Nephron (organoid): Measurements from ENCODE around the gene SASS6.

Experiments
- H3K27ac Mint-ChIP-seq, 3 experiments: 2 replicates each; pipeline ENCODE4 v1.8.0; 2020; ENCODE audit warnings: mixed read lengths in 3 of 3, mild to moderate bottlenecking in 2 of 3, moderate library complexity in 1 of 3
- H3K27me3 Mint-ChIP-seq: 2 replicates; pipeline ENCODE4 v1.8.0; 2021; ENCODE audit warnings: low read depth, mild to moderate bottlenecking, moderate library complexity, mixed read lengths
- H3K36me3 Mint-ChIP-seq: 2 replicates; pipeline ENCODE4 v1.8.0; 2020; ENCODE audit warnings: low read depth, mixed read lengths
- H3K4me1 Mint-ChIP-seq: 2 replicates; pipeline ENCODE4 v1.8.0; 2020; ENCODE audit warnings: mixed read lengths
- H3K4me3 Mint-ChIP-seq, 3 experiments: 2 replicates each; pipeline ENCODE4 v1.8.0; 2020; ENCODE audit warnings: mild to moderate bottlenecking in 3 of 3, mixed read lengths in 3 of 3, moderate library complexity in 2 of 3
- H3K9me3 Mint-ChIP-seq: 2 replicates; pipeline ENCODE4 v1.8.0; 2020; ENCODE audit warnings: mixed read lengths
- CTCF ChIP-seq, 3 experiments: fragments of 200-600 bp; sonication (generic); IDR thresholded peaks; one replicate each; pipeline ENCODE4 v1.5.0; 2021; ENCODE audit warnings: antibody characterized with exemption in 3 of 3; ENCODE audit not compliant: unreplicated experiment in 3 of 3

SASS6 gene

GRCh38 chr1:100077531-100077930 is 55.2 kb downstream of the SASS6 start:
- H3K9me3 Mint-ChIP-seq, result no peaks in the 10 kb centered on the region
- H3K27me3 Mint-ChIP-seq, result no peaks in the 10 kb centered on the region
- H3K4me1 Mint-ChIP-seq, result no peaks in the 10 kb centered on the region

GRCh38 chr1:100076744-100077143 is 56.0 kb downstream of the SASS6 start:
- Mint-ChIP-seq H3K27me3 (no peaks in the 10 kb centered on the region), H3K4me1 (no peaks in the 10 kb centered on the region), H3K9me3 (no peaks in the 10 kb centered on the region), H3K36me3 (peaks cover 56% of the 10 kb centered on the region), H3K4me3 (no peak overlapping the region), H3K27ac (no peak overlapping the region)
- TF ChIP-seq CTCF (IDR thresholded peaks at IDR 0.05; ENCODE audit: unreplicated experiment in 3 of 3), result no peak

More at GRCh38 chr1:100077531-100077930, 55.2 kb downstream of the SASS6 start:
- Mint-ChIP-seq H3K27ac (no peak overlapping the region), H3K36me3 (peaks cover 54% of the 10 kb centered on the region), H3K4me3 (no peak overlapping the region)
- no peak for TF ChIP-seq CTCF (IDR thresholded peaks at IDR 0.05; ENCODE audit: unreplicated experiment in 3 of 3)

- no peaks in the 10 kb centered on the region for H3K9me3 Mint-ChIP-seq
- no peaks in the 10 kb centered on the region for H3K27me3 Mint-ChIP-seq
- H3K27ac Mint-ChIP-seq, result no peak overlapping the region
- peaks cover 58% of the 10 kb centered on the region for H3K36me3 Mint-ChIP-seq
- no peak for TF ChIP-seq CTCF (IDR thresholded peaks at IDR 0.05; ENCODE audit: unreplicated experiment in 3 of 3)
- no peak overlapping the region for H3K4me3 Mint-ChIP-seq
- no peaks in the 10 kb centered on the region for H3K4me1 Mint-ChIP-seq
Observed at GRCh38 chr1:100076319-100076718, 56.4 kb downstream of the SASS6 start.

GRCh38 chr1:100075773-100076172 is 57.0 kb downstream of the SASS6 start:
- H3K4me1 Mint-ChIP-seq, result no peaks in the 10 kb centered on the region
- H3K27me3 Mint-ChIP-seq, result no peaks in the 10 kb centered on the region
- peaks cover 61% of the 10 kb centered on the region for H3K36me3 Mint-ChIP-seq
- H3K9me3 Mint-ChIP-seq, result no peaks in the 10 kb centered on the region
- no peak overlapping the region for H3K4me3 Mint-ChIP-seq
- TF ChIP-seq CTCF (IDR thresholded peaks at IDR 0.05; ENCODE audit: unreplicated experiment in 3 of 3), result no peak
- H3K27ac Mint-ChIP-seq, result no peak overlapping the region

GRCh38 chr1:100074604-100075395 is 57.9 kb downstream of the SASS6 start:
- no peak for TF ChIP-seq CTCF (IDR thresholded peaks at IDR 0.05; ENCODE audit: unreplicated experiment in 3 of 3)
- H3K9me3 Mint-ChIP-seq, result no peaks in the 10 kb centered on the region
- no peaks in the 10 kb centered on the region for H3K4me1 Mint-ChIP-seq

GRCh38 chr1:100073531-100073930 is 59.2 kb downstream of the SASS6 start:
- H3K4me1 Mint-ChIP-seq, result no peaks in the 10 kb centered on the region
- TF ChIP-seq CTCF (IDR thresholded peaks at IDR 0.05; ENCODE audit: unreplicated experiment in 3 of 3), result no peak
- H3K27ac Mint-ChIP-seq, result no peak overlapping the region
- peaks cover 65% of the 10 kb centered on the region for H3K36me3 Mint-ChIP-seq
- no peaks in the 10 kb centered on the region for H3K27me3 Mint-ChIP-seq
- H3K9me3 Mint-ChIP-seq, result no peaks in the 10 kb centered on the region
- no peak overlapping the region for H3K4me3 Mint-ChIP-seq

More at GRCh38 chr1:100074604-100075395, 57.9 kb downstream of the SASS6 start:
- Mint-ChIP-seq H3K36me3 (peaks cover 66% of the 10 kb centered on the region), H3K27ac (no peak overlapping the region), H3K4me3 (no peak overlapping the region), H3K27me3 (no peaks in the 10 kb centered on the region)
